Sigmoid colon (tissue), 7 donors: ENCODE data around the gene SAP30. TPM values are rescaled to one million over a fixed set of nuclear protein-coding genes. Genes with fewer than 3 reads are reported as not detected.

Source experiments
- DNase-seq: peaks from one replicate; pipeline ENCODE4 v3.0.0-alpha.2; 2019
- H3K27ac ChIP-seq, 4 donors: fragments of 200-600 bp; sonication (generic); one replicate each; pipeline ENCODE4 v1.5.1; 2016 to 2019; ENCODE audit warnings: mild to moderate bottlenecking in 1 of 4
- H3K27me3 ChIP-seq, 3 donors: fragments of 200-600 bp; sonication (generic); one replicate each; pipeline ENCODE4 v1.5.1; 2019; ENCODE audit warnings: mild to moderate bottlenecking in 1 of 3
- H3K36me3 ChIP-seq, 4 donors: fragments of 200-600 bp; sonication (generic); one replicate each; pipeline ENCODE4 v1.5.1; 2016 to 2019
- H3K4me1 ChIP-seq, 4 donors: fragments of 200-600 bp; sonication (generic); one replicate each; pipeline ENCODE4 v1.5.1; 2017 to 2019
- H3K4me3 ChIP-seq, 4 donors: fragments of 200-600 bp; sonication (generic); one replicate each; pipeline ENCODE4 v1.5.1; 2017 to 2019; ENCODE audit warnings: mild to moderate bottlenecking in 2 of 4, moderate library complexity in 1 of 4
- H3K9me3 ChIP-seq, 4 donors: fragments of 200-600 bp in 3 of 4; sonication (generic) in 3 of 4; one replicate each; pipeline versions ENCODE4 v1.5.1 to v1.6.1; 2013 to 2019
- EP300 ChIP-seq, 4 donors: sonication (generic); formaldehyde crosslinking; IDR thresholded peaks; one replicate each; pipeline ENCODE4 v1.6.1; 2017; ENCODE audit warnings: antibody characterized with exemption in 4 of 4
- POLR2A ChIP-seq, 2 donors: fragments of 450-650 bp; IDR thresholded peaks; one replicate each; pipeline ENCODE4 v1.6.1; 2016; ENCODE audit warnings: antibody characterized with exemption in 2 of 2, mild to moderate bottlenecking in 2 of 2, moderate library complexity in 2 of 2
- POLR2AphosphoS5 ChIP-seq, 4 donors: sonication (generic); formaldehyde crosslinking; IDR thresholded peaks; one replicate each; pipeline ENCODE4 v1.6.1; 2017; ENCODE audit warnings: antibody characterized with exemption in 4 of 4
- WGBS, 2 donors: extraction: QIAGEN DNeasy Blood & Tissue Kit; methylation state at CpG; one replicate each; pipeline ENCODE4 v1.1.7; 2013; 5-methylcytosine and 5-hydroxymethylcytosine counted together
- intact Hi-C: fragments of 100-400 bp; cut with DNase I; formaldehyde crosslinking; loops from one replicate; pipeline ENCODE4 v1.15.1; 2023
- polyA plus RNA-seq, 3 donors: library from polyadenylated mRNA; stranded (reverse); fragments of 200-250 nt; gene quantifications; one replicate each; pipeline ENCODE4 v1.2.3, GENCODE V29; 2013
- total RNA-seq, 4 donors: library from RNA; depleted of rRNA; stranded (reverse); fragments of >200 nt; gene quantifications; one replicate each; pipeline ENCODE4 v1.1.0, GENCODE V29; 2016
- TF ChIP-seq, protein P1 (sequence below), 4 experiments: fragments of 450-650 bp in 3 of 4; fragments of 200-600 bp in 1 of 4; IDR thresholded peaks; one replicate each; pipeline ENCODE4 v1.5.1; 2016 to 2019; ENCODE audit warnings: antibody characterized with exemption in 4 of 4, mild to moderate bottlenecking in 3 of 4, moderate library complexity in 2 of 4
- donor health status: healthy with polysubstance abuse.
- donor health status: Bipolar disorder and iron deficiency.
- donor health status: healthy.

SAP30 gene
- total and polyA plus RNA-seq, 7 donors = 7.2 to 61.4 (median 39.6) TPM

DNA sequence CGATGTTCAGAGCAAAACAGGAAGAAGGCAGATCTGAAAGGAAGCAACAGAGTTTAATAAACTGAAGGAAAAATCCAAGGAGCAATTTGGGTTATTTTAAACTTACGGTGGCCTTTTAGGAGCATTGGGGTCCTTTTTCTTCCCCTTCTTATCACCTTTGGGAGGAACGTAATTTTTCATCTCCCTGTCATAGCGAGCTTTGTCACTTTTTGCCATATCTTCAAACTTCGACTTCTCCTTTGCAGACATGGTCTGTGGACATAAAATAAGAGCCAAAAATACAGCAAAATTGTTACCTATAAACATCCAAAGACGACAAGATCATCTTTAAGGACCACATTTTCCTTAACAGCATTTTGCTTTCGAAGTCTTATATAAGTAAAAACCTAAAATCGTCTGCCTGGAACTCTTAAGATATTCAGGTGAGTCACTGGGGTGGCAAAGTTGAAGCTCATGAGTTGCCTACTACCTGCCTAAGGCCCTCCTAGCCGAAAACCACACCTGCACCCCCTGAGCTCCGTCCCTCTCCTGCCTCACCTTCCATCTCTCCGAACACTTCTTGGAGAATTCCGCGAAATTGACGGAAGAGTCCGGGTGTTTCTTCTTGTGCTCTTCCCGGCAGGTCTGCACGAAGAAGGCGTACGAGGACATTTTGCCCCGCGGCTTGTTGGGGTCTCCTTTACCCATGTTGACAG is 37.6 kb upstream of the SAP30 start:
- no peaks in the 10 kb centered on the region for H3K9me3 ChIP-seq
- peak overlapping the region; percentile 93 to 100 (median 99) for H3K27ac ChIP-seq
- H3K27me3 ChIP-seq = no peaks in the 10 kb centered on the region
- DNase-seq = no peak
- H3K4me1 ChIP-seq = peaks cover 0 to 31% (median 23%) of the 10 kb centered on the region in 4 donors
- H3K4me3 ChIP-seq = peak overlapping the region; percentile 89 to 98 (median 94)
- intact Hi-C loops = loop anchor here (5.0 kb wide), 1 partner anchor 164 kb away; no protein-coding TSS in a partner anchor
- WGBS, 2 donors = 2 to 3% methylated on average over 21 of the region's 21 CpGs
- TF ChIP-seq POLR2AphosphoS5 (IDR thresholded peaks at IDR 0.05) (no peak), POLR2A (IDR thresholded peaks at IDR 0.05) (no peak), EP300 (IDR thresholded peaks at IDR 0.05) (no peak)
- TF ChIP-seq, protein P1, sequence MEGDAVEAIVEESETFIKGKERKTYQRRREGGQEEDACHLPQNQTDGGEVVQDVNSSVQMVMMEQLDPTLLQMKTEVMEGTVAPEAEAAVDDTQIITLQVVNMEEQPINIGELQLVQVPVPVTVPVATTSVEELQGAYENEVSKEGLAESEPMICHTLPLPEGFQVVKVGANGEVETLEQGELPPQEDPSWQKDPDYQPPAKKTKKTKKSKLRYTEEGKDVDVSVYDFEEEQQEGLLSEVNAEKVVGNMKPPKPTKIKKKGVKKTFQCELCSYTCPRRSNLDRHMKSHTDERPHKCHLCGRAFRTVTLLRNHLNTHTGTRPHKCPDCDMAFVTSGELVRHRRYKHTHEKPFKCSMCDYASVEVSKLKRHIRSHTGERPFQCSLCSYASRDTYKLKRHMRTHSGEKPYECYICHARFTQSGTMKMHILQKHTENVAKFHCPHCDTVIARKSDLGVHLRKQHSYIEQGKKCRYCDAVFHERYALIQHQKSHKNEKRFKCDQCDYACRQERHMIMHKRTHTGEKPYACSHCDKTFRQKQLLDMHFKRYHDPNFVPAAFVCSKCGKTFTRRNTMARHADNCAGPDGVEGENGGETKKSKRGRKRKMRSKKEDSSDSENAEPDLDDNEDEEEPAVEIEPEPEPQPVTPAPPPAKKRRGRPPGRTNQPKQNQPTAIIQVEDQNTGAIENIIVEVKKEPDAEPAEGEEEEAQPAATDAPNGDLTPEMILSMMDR (IDR thresholded peaks at IDR 0.05) = no peak
- H3K36me3 ChIP-seq = peaks cover 3 to 41% (median 10%) of the 10 kb centered on the region in 4 donors

DNA sequence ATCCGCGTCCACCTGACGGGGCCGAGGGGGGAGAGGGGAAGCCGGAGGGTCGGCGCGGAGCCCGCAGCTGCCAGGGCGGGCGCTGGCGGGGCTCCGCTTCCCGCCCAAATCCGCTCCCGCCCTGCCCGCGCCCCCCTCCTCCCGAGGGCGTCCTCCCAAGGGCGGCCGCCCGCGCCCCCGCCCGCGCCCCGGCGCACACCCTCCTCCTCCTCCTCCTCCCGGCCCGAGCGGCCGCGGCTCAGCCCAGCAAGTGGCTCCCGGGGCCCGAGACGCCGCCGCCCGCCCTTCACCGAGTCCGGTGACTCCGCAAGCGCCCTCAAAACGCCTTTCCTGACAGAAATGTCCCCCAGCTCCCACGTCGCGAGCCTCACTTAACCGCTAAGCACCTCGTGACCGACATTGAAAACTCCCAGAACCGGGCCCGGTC is 37.1 kb upstream of the SAP30 start:
- DNase-seq = peak; percentile 83
- Histone ChIP-seq H3K4me1 (peaks cover 0 to 31% (median 23%) of the 10 kb centered on the region in 4 donors), H3K27me3 (no peaks in the 10 kb centered on the region), H3K4me3 (peak overlapping the region; percentile 89 to 98 (median 94)), H3K9me3 (no peaks in the 10 kb centered on the region), H3K36me3 (peaks cover 0 to 35% (median 8%) of the 10 kb centered on the region in 4 donors), H3K27ac (peak overlapping the region; percentile 93 to 100 (median 99))
- intact Hi-C loops = loop anchor here (1.0 to 5.0 kb wide), 2 partner anchors 37 to 164 kb away; partner anchors contain the start of gene SAP30
- TF ChIP-seq POLR2A (IDR thresholded peaks at IDR 0.05) = no peak
- no peak for TF ChIP-seq EP300 (IDR thresholded peaks at IDR 0.05)
- TF ChIP-seq POLR2AphosphoS5 (IDR thresholded peaks at IDR 0.05) = no peak
- TF ChIP-seq, protein P1 (IDR thresholded peaks at IDR 0.05) = no peak
- WGBS, 2 donors = 1 to 2% methylated on average over 53 of the region's 53 CpGs

DNA sequence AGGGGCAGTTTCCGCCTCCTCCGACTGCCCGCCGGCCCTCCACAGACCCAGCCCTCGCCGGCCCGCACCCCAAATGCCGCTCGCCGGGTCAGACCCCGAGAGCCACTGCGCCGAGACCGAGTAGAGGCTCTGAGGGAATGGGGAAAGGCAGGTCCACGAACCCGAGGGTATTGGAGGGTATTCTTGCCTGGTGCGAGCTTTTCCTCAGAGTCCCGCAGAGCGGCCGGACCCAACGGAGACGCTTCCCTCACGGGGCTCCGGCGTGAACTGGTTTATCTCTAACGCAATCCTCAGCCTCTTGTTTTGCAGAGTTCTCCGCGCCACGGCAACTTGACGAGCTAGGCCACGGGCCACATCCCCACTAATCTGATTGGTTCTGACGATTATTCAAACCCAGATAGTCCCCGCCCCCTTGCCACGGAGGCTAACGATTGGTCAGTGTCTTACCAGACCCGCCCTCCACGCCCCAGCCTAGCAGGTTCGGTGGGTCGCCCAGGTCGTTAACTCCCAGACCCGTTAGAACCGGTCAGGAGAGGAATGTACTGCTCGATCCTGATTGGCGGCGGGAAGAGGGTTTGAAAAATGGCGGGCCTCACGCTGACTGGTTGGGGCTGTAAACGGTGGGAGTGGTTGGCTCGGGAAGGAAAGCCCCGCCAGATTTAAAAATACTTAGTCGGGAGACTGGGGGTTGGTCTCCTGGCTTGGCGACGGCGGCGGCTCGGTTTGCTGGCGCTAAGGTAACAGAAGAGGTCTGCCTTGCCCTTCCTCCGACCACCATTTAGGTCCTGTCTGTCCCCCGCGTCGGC is 36.5 kb upstream of the SAP30 start, which contains the start of gene HMGB2:
HMGB2 (minus strand) TSS at position 274 of the 806 bp plus-strand sequence. CDS start 709 bp downstream, outside the sequence.
- Histone ChIP-seq H3K9me3 (no peaks in the 10 kb centered on the region), H3K27ac (peak within 1 kb of the TSS; percentile 93 to 100 (median 99)), H3K4me1 (peaks cover 0 to 31% (median 23%) of the 10 kb centered on the region in 4 donors), H3K36me3 (peaks cover 0 to 29% (median 6%) of the 10 kb centered on the region in 4 donors), H3K27me3 (no peaks in the 10 kb centered on the region), H3K4me3 (peak within 1 kb of the TSS; percentile 89 to 98 (median 94))
- peak; percentile 99 for TF ChIP-seq POLR2A (IDR thresholded peaks at IDR 0.05)
- TF ChIP-seq, protein P1 (IDR thresholded peaks at IDR 0.05) = no peak
- TF ChIP-seq POLR2AphosphoS5 (IDR thresholded peaks at IDR 0.05) = peak; percentile 99 to 100 (median 99)
- peak in 1 of 4 donors; percentile 42 for TF ChIP-seq EP300 (IDR thresholded peaks at IDR 0.05)
- intact Hi-C loops = loop anchor here (1.0 to 5.0 kb wide), 2 partner anchors 36 to 163 kb away; partner anchors contain the start of gene SAP30
- 0 to 1% methylated on average over 61 of the region's 61 CpGs for WGBS, 2 donors
- peak; percentile 100 for DNase-seq

DNA sequence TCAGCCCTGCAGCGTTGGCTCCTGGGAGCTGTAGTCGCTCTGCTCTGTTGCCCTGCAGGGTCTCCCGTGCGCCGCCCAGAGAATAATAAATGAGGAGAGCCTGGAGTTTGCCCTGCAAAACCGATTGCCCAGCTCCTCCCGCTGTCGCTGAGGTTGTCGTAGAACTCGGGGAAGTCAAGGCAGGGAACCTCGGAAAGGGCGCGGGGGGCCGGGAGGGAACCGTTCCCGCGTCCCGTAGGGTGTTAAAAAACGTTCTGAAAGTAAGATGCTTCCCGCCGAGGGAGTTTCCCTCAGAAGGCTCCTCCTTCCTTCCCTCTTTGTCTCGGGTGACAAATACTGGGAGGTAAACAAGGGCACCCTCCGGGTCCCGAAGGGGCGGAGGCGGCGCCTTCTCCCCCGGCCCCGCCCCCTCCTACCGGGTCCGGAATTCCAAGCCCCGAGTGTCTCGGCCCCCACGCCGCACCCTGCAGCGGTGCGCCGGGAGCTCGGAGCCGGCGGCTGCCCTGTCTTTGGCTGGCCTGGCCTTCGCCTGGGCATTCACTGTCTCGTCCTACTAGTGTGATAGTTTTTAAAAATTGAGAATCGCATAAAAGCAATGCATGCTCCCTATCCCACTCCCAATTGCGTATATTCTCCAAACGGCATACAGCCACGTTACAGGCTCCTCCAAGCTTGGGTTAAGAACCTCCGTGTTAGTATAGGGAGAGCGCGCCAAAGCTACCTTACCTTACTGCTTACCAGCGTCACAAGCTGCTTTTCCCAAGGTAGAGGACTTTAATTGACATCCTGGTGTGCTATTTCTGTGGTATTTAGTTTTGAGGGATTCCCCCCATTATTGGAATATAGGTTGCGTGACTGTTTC is 35.6 kb upstream of the SAP30 start:
- peak; percentile 77 for DNase-seq
- WGBS, 2 donors = 1 to 2% methylated on average over 52 of the region's 52 CpGs
- no peaks in the 10 kb centered on the region for H3K9me3 ChIP-seq
- intact Hi-C loops = loop anchor here (1.0 to 5.0 kb wide), 2 partner anchors 35 to 162 kb away; partner anchors contain the start of gene SAP30
- peak overlapping the region; percentile 93 to 100 (median 99) for H3K27ac ChIP-seq
- TF ChIP-seq POLR2A (IDR thresholded peaks at IDR 0.05) = peak in 1 of 2 donors; percentile 61
- TF ChIP-seq, protein P1 (IDR thresholded peaks at IDR 0.05) = no peak
- peak in 3 of 4 donors; percentile 52 to 71 (median 58) for TF ChIP-seq POLR2AphosphoS5 (IDR thresholded peaks at IDR 0.05)
- no peak for TF ChIP-seq EP300 (IDR thresholded peaks at IDR 0.05)
- H3K27me3 ChIP-seq = no peaks in the 10 kb centered on the region
- peak overlapping the region; percentile 74 to 98 (median 90) for H3K4me3 ChIP-seq
- peaks cover 0 to 21% (median 4%) of the 10 kb centered on the region in 4 donors for H3K36me3 ChIP-seq
- peaks cover 0 to 31% (median 23%) of the 10 kb centered on the region in 4 donors for H3K4me1 ChIP-seq
